GM18909 (cell line): Measurements from ENCODE around the gene HEXIM2.

Source experiments
- ATAC-seq: cut with Tn5 transposase; IDR thresholded peaks from one replicate; pipeline ENCODE4 v1.9.1; 2021; ENCODE audit warnings: mild to moderate bottlenecking; ENCODE audit not compliant: unreplicated experiment, poor library complexity

Gene HEXIM2

GRCh38 chr17:45162025-45162687, 481 bp downstream of the HEXIM2 start:
- no peak for ATAC-seq

- no peak for ATAC-seq
Observed at GRCh38 chr17:45164734-45165269, 3.1 kb downstream of the HEXIM2 start.

GRCh38 chr17:45168991-45169752, 7.5 kb downstream of the HEXIM2 start:
- no peak for ATAC-seq

- no peak for ATAC-seq
Observed at GRCh38 chr17:45170280-45170930, 8.7 kb downstream of the HEXIM2 start.

GRCh38 chr17:45170931-45171337, 9.3 kb downstream of the HEXIM2 start:
- ATAC-seq = no peak

- ATAC-seq = no peak
Observed at GRCh38 chr17:45171338-45172231, 9.9 kb downstream of the HEXIM2 start.

- ATAC-seq = no peak
Observed at GRCh38 chr17:45172232-45172540, 10.5 kb downstream of the HEXIM2 start.

- peak; percentile 51 for ATAC-seq
Observed at GRCh38 chr17:45172541-45173286, 11.0 kb downstream of the HEXIM2 start.

- ATAC-seq = no peak
Observed at GRCh38 chr17:45175759-45176115, 14.1 kb downstream of the HEXIM2 start.

- no peak for ATAC-seq
Observed at GRCh38 chr17:45177563-45177962, 15.9 kb downstream of the HEXIM2 start.

- ATAC-seq = no peak
Observed at GRCh38 chr17:45184144-45184543, 22.5 kb downstream of the HEXIM2 start.

GRCh38 chr17:45186801-45187354, 25.2 kb downstream of the HEXIM2 start:
- no peak for ATAC-seq

GRCh38 chr17:45189009-45189408, 27.3 kb downstream of the HEXIM2 start:
- no peak for ATAC-seq

- ATAC-seq = no peak
Observed at GRCh38 chr17:45190503-45191255, 29.0 kb downstream of the HEXIM2 start.

- no peak for ATAC-seq
Observed at GRCh38 chr17:45195424-45195823, 33.7 kb downstream of the HEXIM2 start.

- ATAC-seq = no peak
Observed at GRCh38 chr17:45197108-45197507, 35.4 kb downstream of the HEXIM2 start.

GRCh38 chr17:45197555-45198334, 36.1 kb downstream of the HEXIM2 start:
- ATAC-seq = no peak

GRCh38 chr17:45200701-45201100, 39.0 kb downstream of the HEXIM2 start:
- ATAC-seq = no peak
